ENCODE data around the gene ZNF185. TPM values are rescaled to one million over a fixed set of nuclear protein-coding genes. Genes with fewer than 3 reads are reported as not detected.

Gene ZNF185
- total RNA-seq, 1 experiment from 2014 or later: 15.8 TPM

- TF ChIP-seq, protein P1, sequence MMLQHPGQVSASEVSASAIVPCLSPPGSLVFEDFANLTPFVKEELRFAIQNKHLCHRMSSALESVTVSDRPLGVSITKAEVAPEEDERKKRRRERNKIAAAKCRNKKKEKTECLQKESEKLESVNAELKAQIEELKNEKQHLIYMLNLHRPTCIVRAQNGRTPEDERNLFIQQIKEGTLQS (IDR thresholded peaks at IDR 0.05): no peak
- TF ChIP-seq JUND (IDR thresholded peaks at IDR 0.05): no peak
- no peak for TF ChIP-seq SP1 (IDR thresholded peaks at IDR 0.05; ENCODE audit: low read depth)
These were observed 5.4 kb upstream of the ZNF185 start (continued) for GRCh38 chrX:152892499-152892898.

GRCh38 chrX:152892999-152893891, 4.6 kb upstream of the ZNF185 start:
- H3K79me2 ChIP-seq (ENCODE audit: insufficient read depth, low read length): no peaks in the 10 kb centered on the region
- H3K36me3 ChIP-seq (ENCODE audit: control insufficient read depth in 1 of 2, insufficient read depth in 2 of 2, low read length in 2 of 2): no peaks in the 10 kb centered on the region
- H4K20me1 ChIP-seq (ENCODE audit: insufficient read depth): no peaks in the 10 kb centered on the region
- H3K9ac ChIP-seq (ENCODE audit: low read length): no peak overlapping the region
- intact Hi-C loops (cut with micrococcal nuclease): no loop called here
- ATAC-seq (no peak), DNase-seq (ENCODE audit: low read depth, low spot score) (no peak)
- TF ChIP-seq ZNF274 (IDR thresholded peaks at IDR 0.05; ENCODE audit: low read depth, low read length): no peak
- TF ChIP-seq, protein P2, sequence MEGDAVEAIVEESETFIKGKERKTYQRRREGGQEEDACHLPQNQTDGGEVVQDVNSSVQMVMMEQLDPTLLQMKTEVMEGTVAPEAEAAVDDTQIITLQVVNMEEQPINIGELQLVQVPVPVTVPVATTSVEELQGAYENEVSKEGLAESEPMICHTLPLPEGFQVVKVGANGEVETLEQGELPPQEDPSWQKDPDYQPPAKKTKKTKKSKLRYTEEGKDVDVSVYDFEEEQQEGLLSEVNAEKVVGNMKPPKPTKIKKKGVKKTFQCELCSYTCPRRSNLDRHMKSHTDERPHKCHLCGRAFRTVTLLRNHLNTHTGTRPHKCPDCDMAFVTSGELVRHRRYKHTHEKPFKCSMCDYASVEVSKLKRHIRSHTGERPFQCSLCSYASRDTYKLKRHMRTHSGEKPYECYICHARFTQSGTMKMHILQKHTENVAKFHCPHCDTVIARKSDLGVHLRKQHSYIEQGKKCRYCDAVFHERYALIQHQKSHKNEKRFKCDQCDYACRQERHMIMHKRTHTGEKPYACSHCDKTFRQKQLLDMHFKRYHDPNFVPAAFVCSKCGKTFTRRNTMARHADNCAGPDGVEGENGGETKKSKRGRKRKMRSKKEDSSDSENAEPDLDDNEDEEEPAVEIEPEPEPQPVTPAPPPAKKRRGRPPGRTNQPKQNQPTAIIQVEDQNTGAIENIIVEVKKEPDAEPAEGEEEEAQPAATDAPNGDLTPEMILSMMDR (IDR thresholded peaks at IDR 0.05 in 2 of 3, conservative IDR thresholded peaks at IDR 0.05 in 1 of 3; ENCODE audit: borderline replicate concordance in 1 of 3, insufficient read depth in 1 of 3, low read depth in 2 of 3, low read length in 2 of 3): no peak
- no peak overlapping the region for H2AFZ ChIP-seq (ENCODE audit: low read depth, low read length, poor library complexity, severe bottlenecking)
- no peak overlapping the region for H3K4me2 ChIP-seq (ENCODE audit: low read length)
- CTCF ChIA-PET: no interaction called here
- no peaks in the 10 kb centered on the region for H3K27me3 ChIP-seq (ENCODE audit: insufficient read depth, low read length)
- no peaks in the 10 kb centered on the region for H3K9me2 ChIP-seq (ENCODE audit: insufficient read depth)
- POLR2A ChIA-PET: no interaction called here
- RAD21 ChIA-PET (ENCODE audit: low non-redundant PET in 1 of 2, low total read pairs in 2 of 2, uncharacterized antibody in 2 of 2, unreplicated experiment in 2 of 2): interaction anchor here in 1 of 2 experiments (0.6 kb wide), 1 partner anchor 793 kb away, joined by 5 read pairs; no protein-coding TSS in a partner anchor
- H3K27ac ChIP-seq (ENCODE audit: low read depth, low read length): no peak overlapping the region
- no TSS peak for BruUV-seq (replicated peaks)
- no peaks in the 10 kb centered on the region for H3K9me3 ChIP-seq (ENCODE audit: control insufficient read depth in 1 of 2, insufficient read depth in 1 of 2, low read depth in 1 of 2, low read length in 2 of 2)
- no peak overlapping the region for H3K4me3 ChIP-seq (replicated peaks in 1 of 2; ENCODE audit: low read depth in 1 of 2, low read length in 2 of 2)
- H3K4me1 ChIP-seq (ENCODE audit: control insufficient read depth in 1 of 2, insufficient read depth in 2 of 2, low read length in 2 of 2): peaks cover 17 to 43% of the 10 kb centered on the region in 2 experiments

All from HCT116 (cell line).